Measurements from ENCODE around the gene POU2F1.

GRCh38 chr1:167250482-167250881 lies 29.8 kb downstream of the POU2F1 start:
- no peak for TF ChIP-seq CTCF (IDR thresholded peaks at IDR 0.05)
- no peak for TF ChIP-seq POLR2A (IDR thresholded peaks at IDR 0.05)

Data from body of pancreas (tissue), 4 donors.